Left lobe of liver (tissue), 2 donors: ENCODE data around the gene SLC2A8. TPM values are rescaled to one million over a fixed set of nuclear protein-coding genes. Genes with fewer than 3 reads are reported as not detected.

Experiments
- ATAC-seq: fragments of 200-7000 bp; cut with Tn5 transposase; one replicate; pipeline ENCODE4 v1.9.1; 2020; ENCODE audit warnings: mild to moderate bottlenecking, moderate library complexity
- DNase-seq: peaks from one replicate; pipeline ENCODE4 v3.0.0-alpha.2; 2020; ENCODE audit warnings: low spot score
- total RNA-seq: library from RNA; stranded (reverse); gene quantifications from one replicate; pipeline ENCODE4 v1.2.1, GENCODE V29; 2021
- donor health status: DM: no; HTN: no; CAD: no; lungs with moderate emphysema.
- donor health status: DM: no; HTN: yes; CAD: no.

The SLC2A8 gene
- total RNA-seq, 1 donor from 2014 or later, result 26.3 TPM

GRCh38 chr9:127423934-127424675 lies 27.1 kb downstream of the SLC2A8 start, which contains the start of gene ZNF79:
Gene ZNF79 (plus strand): TSS chr9:127424382. CDS start chr9:127424788, 406 bp downstream.
- ATAC-seq (peak; percentile 90), DNase-seq (peak; percentile 97)

GRCh38 chr9:127424676-127424999 lies 27.7 kb downstream of the SLC2A8 start:
- peak; percentile 46 for ATAC-seq

GRCh38 chr9:127426756-127427155 lies 29.8 kb downstream of the SLC2A8 start:
- DNase-seq (no peak), ATAC-seq (no peak)

More at GRCh38 chr9:127424676-127424999, 27.7 kb downstream of the SLC2A8 start:
- DNase-seq, result no peak

- DNase-seq, result no peak
- no peak for ATAC-seq
Observed at GRCh38 chr9:127428348-127428747, 31.4 kb downstream of the SLC2A8 start.

GRCh38 chr9:127430415-127430814 lies 33.4 kb downstream of the SLC2A8 start:
- no peak for DNase-seq
- no peak for ATAC-seq

- ATAC-seq (no peak), DNase-seq (no peak)
Observed at GRCh38 chr9:127437497-127438264, 40.7 kb downstream of the SLC2A8 start.

- ATAC-seq (no peak), DNase-seq (no peak)
Observed at GRCh38 chr9:127438394-127438793, 41.4 kb downstream of the SLC2A8 start.

- DNase-seq (no peak), ATAC-seq (no peak)
Observed at GRCh38 chr9:127444283-127444920, 47.4 kb downstream of the SLC2A8 start.

GRCh38 chr9:127444921-127445850 lies 48.2 kb downstream of the SLC2A8 start:
- DNase-seq, result no peak
- peak; percentile 52 for ATAC-seq

GRCh38 chr9:127445851-127446712 lies 49.1 kb downstream of the SLC2A8 start:
- ATAC-seq (no peak), DNase-seq (no peak)

GRCh38 chr9:127446713-127447415 lies 49.9 kb downstream of the SLC2A8 start:
- no peak for ATAC-seq

GRCh38 chr9:127447416-127448111 lies 50.6 kb downstream of the SLC2A8 start:
- no peak for DNase-seq
- ATAC-seq, result no peak

More at GRCh38 chr9:127446713-127447415, 49.9 kb downstream of the SLC2A8 start:
- DNase-seq, result no peak

- DNase-seq, result no peak
- no peak for ATAC-seq
Observed at GRCh38 chr9:127448112-127448805, 51.3 kb downstream of the SLC2A8 start.

- ATAC-seq, result no peak
- DNase-seq, result no peak
Observed at GRCh38 chr9:127449332-127449966, 52.5 kb downstream of the SLC2A8 start.

- no peak for DNase-seq
- peak; percentile 3 for ATAC-seq
Observed at GRCh38 chr9:127450243-127450760, 53.3 kb downstream of the SLC2A8 start.

- DNase-seq (peak; percentile 97), ATAC-seq (peak; percentile 76)
Observed at GRCh38 chr9:127450830-127451607, 54.0 kb downstream of the SLC2A8 start, which contains the start of the genes LRSAM1 and RPL12. Gene LRSAM1 (plus strand): TSS chr9:127451510. CDS start chr9:127454528, 3,018 bp downstream. Gene RPL12 (minus strand): TSS chr9:127451406. CDS start chr9:127451317, 89 bp downstream.
